HG02973 (cell line): ENCODE data around the gene LILRB3.
"Not testable (repeated sequence)": the region's sequence is repeated elsewhere in the genome, so short reads cannot be mapped to it uniquely, and the experiment has no call there.

Experiments used
- ATAC-seq: cut with Tn5 transposase; IDR thresholded peaks from one replicate; pipeline ENCODE4 v1.9.1; 2021; ENCODE audit warnings: moderate library complexity; ENCODE audit not compliant: unreplicated experiment

The LILRB3 gene

GRCh38 chr19:54222474-54223276 is at the start of gene LILRB3:
Gene LILRB3 (minus strand): TSS chr19:54223007. CDS start chr19:54222976, 31 bp downstream.
- ATAC-seq: not testable (repeated sequence)

GRCh38 chr19:54272181-54272580 is 49.4 kb upstream of the LILRB3 start:
- ATAC-seq: not testable (repeated sequence)

- ATAC-seq: not testable (repeated sequence)
These were observed 48.8 kb upstream of the LILRB3 start for GRCh38 chr19:54271587-54271986.

- no peak for ATAC-seq
These were observed 48.3 kb upstream of the LILRB3 start for GRCh38 chr19:54271106-54271505.

- no peak for ATAC-seq
These were observed 46.1 kb upstream of the LILRB3 start for GRCh38 chr19:54268936-54269335.

GRCh38 chr19:54266133-54266532 is 43.3 kb upstream of the LILRB3 start:
- ATAC-seq: no peak

- no peak for ATAC-seq
These were observed 39.7 kb upstream of the LILRB3 start for GRCh38 chr19:54262470-54262869.

GRCh38 chr19:54262066-54262465 is 39.3 kb upstream of the LILRB3 start:
- no peak for ATAC-seq

GRCh38 chr19:54257116-54257480 is 34.3 kb upstream of the LILRB3 start, which contains the start of gene LILRB5:
Gene LILRB5 (minus strand): TSS chr19:54257273. CDS start chr19:54257193, 80 bp downstream.
- ATAC-seq: no peak

- no peak for ATAC-seq
These were observed 33.7 kb upstream of the LILRB3 start for GRCh38 chr19:54256250-54257115.

GRCh38 chr19:54255105-54255775 is 32.4 kb upstream of the LILRB3 start:
- no peak for ATAC-seq

GRCh38 chr19:54254195-54254906 is 31.5 kb upstream of the LILRB3 start:
- no peak for ATAC-seq

GRCh38 chr19:54253331-54254194 is 30.8 kb upstream of the LILRB3 start:
- no peak for ATAC-seq

GRCh38 chr19:54252845-54253244 is 30.0 kb upstream of the LILRB3 start:
- ATAC-seq: no peak

- no peak for ATAC-seq
These were observed 29.4 kb upstream of the LILRB3 start for GRCh38 chr19:54252243-54252642.

- ATAC-seq: no peak
These were observed 25.3 kb upstream of the LILRB3 start for GRCh38 chr19:54248016-54248601.

GRCh38 chr19:54247106-54247930 is 24.5 kb upstream of the LILRB3 start:
- ATAC-seq: no peak

GRCh38 chr19:54245936-54246335 is 23.1 kb upstream of the LILRB3 start:
- no peak for ATAC-seq
